H1 (cell line): ENCODE results near the gene A3GALT2. TPM values are rescaled to one million over a fixed set of nuclear protein-coding genes. Genes with fewer than 3 reads are reported as not detected.

Experiments used
- CHD1 ChIP-seq: IDR thresholded peaks from 2 replicates; pipeline ENCODE4 v1.6.1; 2012; ENCODE audit warnings: low read depth, low read length, improper control_type of control experiment
- GTF2F1 ChIP-seq: IDR thresholded peaks from 2 replicates; pipeline ENCODE4 v1.6.1; 2012; ENCODE audit warnings: low read depth, low read length, improper control_type of control experiment, borderline replicate concordance
- HDAC2 ChIP-seq, 2 experiments: fragments of 300-600 bp in 1 of 2; sonication (generic) in 1 of 2; IDR thresholded peaks; 2 replicates each; pipeline ENCODE4 v1.6.1; 2011 to 2012; ENCODE audit warnings: low read depth in 2 of 2, low read length in 2 of 2, mild to moderate bottlenecking in 2 of 2, moderate library complexity in 2 of 2, borderline replicate concordance in 1 of 2, inconsistent platforms in 1 of 2
- NRF1 ChIP-seq: IDR thresholded peaks from 2 replicates; pipeline ENCODE4 v1.6.1; 2011; ENCODE audit warnings: mild to moderate bottlenecking, low read depth, low read length, improper control_type of control experiment
- RBBP5 ChIP-seq: IDR thresholded peaks from 2 replicates; pipeline ENCODE4 v1.7.1; 2012; ENCODE audit warnings: low read depth, mild to moderate bottlenecking, inconsistent platforms, low read length, moderate library complexity, borderline replicate concordance
- SUZ12 ChIP-seq: fragments of 200-600 bp; sonication (generic); IDR thresholded peaks from 2 replicates; pipeline ENCODE4 v1.6.1; 2012; ENCODE audit warnings: mild to moderate bottlenecking, inconsistent platforms, low read length, moderate library complexity, mixed read lengths
- polyA plus RNA-seq, 7 experiments: library from polyadenylated mRNA; depleted of rRNA in 3 of 7; stranded (reverse) in 5 of 7; unstranded in 2 of 7; fragments of >200 nt in 5 of 7; fragments of 200-250 nt in 2 of 7; gene quantifications; 1 replicate in 5 of 7; 2 replicates in 1 of 7; 4 replicates in 1 of 7; pipeline versions ENCODE4 v1.2.1 to v1.2.3, GENCODE V29; 2011 to 2013; ENCODE audit warnings: missing spikeins in 2 of 7, mixed read lengths in 2 of 7
- total RNA-seq: library from RNA; stranded (reverse); fragmentation: NEBNext Ultra II Directional; extraction: Animal tissue kit (Norgen Biotek cat#: 25700); gene quantifications from 2 replicates; pipeline ENCODE4 v1.2.1, GENCODE V29; 2021

The A3GALT2 gene
- total and polyA plus RNA-seq, 2 of the 8 experiments (the other 6 are each of a cell fraction or from before 2014, with no cell fraction given): not detected

GRCh38 chr1:33297911-33298622, 22.8 kb downstream of the A3GALT2 start (continued):
- TF ChIP-seq GTF2F1: no peak
- TF ChIP-seq CHD1: no peak
- TF ChIP-seq SUZ12: no peak
- no peak for TF ChIP-seq RBBP5
- TF ChIP-seq NRF1: no peak
- TF ChIP-seq HDAC2 (IDR thresholded peaks at IDR 0.05; ENCODE audit: borderline replicate concordance in 1 of 2, low read depth in 2 of 2, low read length in 2 of 2): no peak
